GM12864 (cell line): ENCODE results near the gene TNFAIP8.

Experiments
- DNase-seq: peaks from one replicate; pipeline ENCODE4 v3.0.0-alpha.2; 2011; ENCODE audit warnings: low read depth
- H3K4me3 ChIP-seq: 2 replicates; pipeline ENCODE4 v1.5.1; 2011; ENCODE audit warnings: mild to moderate bottlenecking, low read depth, low read length, control low read depth
- CTCF ChIP-seq: IDR thresholded peaks from 2 replicates; pipeline ENCODE4 v1.5.1; 2011; ENCODE audit warnings: low read depth, mild to moderate bottlenecking, moderate library complexity, low read length, control low read depth, inconsistent platforms; ENCODE audit errors: missing control alignments

TNFAIP8 gene

GRCh38 chr5:119339965-119340364 lies 15.9 kb upstream of the TNFAIP8 start:
- no peak for DNase-seq
- H3K4me3 ChIP-seq, result peak overlapping the region; percentile 53

GRCh38 chr5:119340597-119341218 lies 15.1 kb upstream of the TNFAIP8 start:
- H3K4me3 ChIP-seq, result peak overlapping the region; percentile 53
- no peak for TF ChIP-seq CTCF
- DNase-seq, result peak; percentile 97

More at GRCh38 chr5:119339965-119340364, 15.9 kb upstream of the TNFAIP8 start:
- no peak for TF ChIP-seq CTCF

GRCh38 chr5:119341452-119342349 lies 14.1 kb upstream of the TNFAIP8 start:
- DNase-seq, result peak; percentile 75
- no peak for TF ChIP-seq CTCF
- H3K4me3 ChIP-seq, result peak overlapping the region; percentile 53

- no peak for TF ChIP-seq CTCF
- peak overlapping the region; percentile 16; the same call in 1 of the 2 replicates for H3K4me3 ChIP-seq
Measured at GRCh38 chr5:119342406-119342805, 13.4 kb upstream of the TNFAIP8 start.

GRCh38 chr5:119343052-119343451 lies 12.8 kb upstream of the TNFAIP8 start:
- no peak for TF ChIP-seq CTCF
- DNase-seq, result no peak
- peak overlapping the region; percentile 16; the same call in 1 of the 2 replicates for H3K4me3 ChIP-seq

More at GRCh38 chr5:119342406-119342805, 13.4 kb upstream of the TNFAIP8 start:
- no peak for DNase-seq

GRCh38 chr5:119343766-119344165 lies 12.1 kb upstream of the TNFAIP8 start:
- DNase-seq, result no peak
- no peak overlapping the region; the same call in 1 of the 2 replicates for H3K4me3 ChIP-seq
- no peak for TF ChIP-seq CTCF
